Measurements from ENCODE around the gene RABGEF1. TPM values are rescaled to one million over a fixed set of nuclear protein-coding genes. Genes with fewer than 3 reads are reported as not detected.
"Not testable (repeated sequence)": the region's sequence is repeated elsewhere in the genome, so short reads cannot be mapped to it uniquely, and the experiment has no call there.

Gene RABGEF1
- polyA plus RNA-seq, 1 donor from 2014 or later = 26.8 TPM

DNA sequence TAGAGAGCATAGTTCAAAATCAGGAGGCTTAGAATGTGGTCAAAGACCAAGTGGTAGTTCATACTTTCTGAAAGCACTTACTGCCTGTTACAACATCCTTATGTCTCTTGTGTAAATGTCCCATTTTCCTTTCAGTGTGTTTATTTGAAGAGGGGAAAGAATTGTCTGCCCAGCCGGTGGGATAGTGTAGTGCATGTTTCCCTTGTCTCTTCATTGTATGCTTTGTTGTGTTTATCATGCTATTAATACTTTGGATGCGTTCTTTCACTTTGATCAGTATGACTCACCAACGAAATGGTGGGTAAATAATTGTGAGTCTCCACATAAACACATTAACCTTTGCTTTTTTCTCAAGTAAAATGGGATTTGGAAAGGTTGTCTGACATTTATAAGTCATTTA lies 42.3 kb downstream of the RABGEF1 start:
- not testable (repeated sequence) for H3K4me3 Mint-ChIP-seq, H3K27ac Mint-ChIP-seq, H3K4me1 Mint-ChIP-seq, H3K36me3 Mint-ChIP-seq, H3K27me3 Mint-ChIP-seq, H3K9me3 Mint-ChIP-seq

DNA sequence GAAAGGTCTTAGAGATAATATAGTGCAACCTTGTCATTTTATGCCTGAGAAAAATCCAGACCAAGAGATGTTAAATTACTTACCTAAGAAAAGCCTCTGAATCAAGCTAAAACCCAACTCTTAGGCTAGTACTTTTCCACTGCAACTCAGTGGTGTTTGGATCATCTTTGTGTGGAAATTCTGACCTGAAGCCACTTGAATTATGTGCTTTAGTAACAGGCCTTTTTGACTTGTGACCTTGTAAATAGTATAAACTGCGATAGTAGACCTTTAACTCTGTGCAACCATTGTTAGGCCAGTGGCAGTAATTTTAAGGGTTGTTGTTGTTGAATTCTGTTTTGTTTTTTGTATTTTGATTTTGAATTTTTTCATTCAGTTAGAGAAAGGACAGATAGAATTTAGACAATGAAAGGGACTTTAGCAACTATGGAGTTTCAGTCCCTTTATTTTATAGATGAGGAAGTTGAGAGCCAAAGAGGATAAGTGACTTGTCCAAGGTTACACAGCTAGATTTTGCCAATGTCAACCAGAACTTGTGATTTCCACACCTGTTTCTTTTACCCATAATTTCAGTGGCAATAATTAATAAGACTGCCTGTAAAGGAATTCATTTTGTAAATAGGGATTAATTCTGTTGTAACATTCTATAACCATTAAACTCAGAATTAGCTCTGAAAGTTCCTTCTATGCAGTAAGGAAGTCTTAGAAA lies 43.5 kb downstream of the RABGEF1 start:
- not testable (repeated sequence) for H3K36me3 Mint-ChIP-seq, H3K4me3 Mint-ChIP-seq, H3K27ac Mint-ChIP-seq, H3K27me3 Mint-ChIP-seq, H3K9me3 Mint-ChIP-seq, H3K4me1 Mint-ChIP-seq

- Mint-ChIP-seq H3K27me3 (no peaks in the 10 kb centered on the region), H3K9me3 (no peaks in the 10 kb centered on the region), H3K4me3 (no peak overlapping the region), H3K36me3 (peaks cover 6% of the 10 kb centered on the region), H3K27ac (peak overlapping the region in 1 of 3 donors; percentile 8), H3K4me1 (peaks cover 0 to 2% (median 0%) of the 10 kb centered on the region in 3 donors)
These were observed 49.7 kb downstream of the RABGEF1 start for GRCh38 chr7:66790196-66790595.

DNA sequence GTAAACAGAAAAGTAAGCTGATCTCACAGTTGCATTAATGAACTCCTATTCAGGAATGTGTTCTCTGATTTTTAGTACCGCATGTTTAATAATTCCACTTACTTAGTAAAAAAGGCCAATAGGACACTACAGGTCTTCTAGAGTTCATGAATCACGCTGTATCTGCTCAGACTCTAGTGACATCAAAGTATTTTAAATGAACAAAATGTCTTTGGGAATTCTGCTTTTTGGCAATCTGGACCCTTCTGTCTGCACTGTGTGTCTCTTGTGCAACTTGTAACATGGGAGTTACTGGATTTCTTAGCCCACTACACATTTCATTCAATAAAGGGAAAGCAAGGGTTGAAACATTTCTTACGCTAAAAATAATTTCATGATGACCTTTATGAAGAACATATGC lies 50.2 kb downstream of the RABGEF1 start:
- Mint-ChIP-seq H3K4me3 (no peak overlapping the region), H3K4me1 (peaks cover 0 to 2% (median 0%) of the 10 kb centered on the region in 3 donors), H3K9me3 (no peaks in the 10 kb centered on the region), H3K36me3 (peaks cover 6% of the 10 kb centered on the region), H3K27me3 (no peaks in the 10 kb centered on the region), H3K27ac (peak overlapping the region in 1 of 3 donors; percentile 8)

DNA sequence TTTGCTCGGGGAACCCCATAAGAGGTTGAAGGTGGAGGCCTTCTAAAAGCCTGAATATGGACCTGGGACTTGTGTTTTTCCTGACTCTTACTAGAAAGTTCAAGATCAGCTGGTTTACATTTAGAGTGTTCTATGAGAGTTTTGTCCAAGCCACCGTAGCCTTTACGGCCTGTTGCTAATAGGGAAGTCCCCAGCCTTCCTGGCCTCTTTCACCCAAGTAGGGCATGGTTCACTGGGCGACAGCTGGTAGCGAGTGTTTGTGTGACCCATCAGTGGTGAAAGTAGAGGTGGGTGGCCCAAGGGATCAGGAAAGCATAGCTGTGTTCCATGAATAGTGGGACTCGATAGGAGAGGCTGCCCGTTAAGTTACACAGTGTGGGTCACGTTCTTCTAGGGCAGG lies 60.1 kb downstream of the RABGEF1 start:
- H3K27me3 Mint-ChIP-seq = no peaks in the 10 kb centered on the region
- no peaks in the 10 kb centered on the region for H3K9me3 Mint-ChIP-seq

GRCh38 chr7:66804001-66804400 lies 63.5 kb downstream of the RABGEF1 start:
- H3K9me3 Mint-ChIP-seq = no peaks in the 10 kb centered on the region
- no peak overlapping the region for H3K27ac Mint-ChIP-seq
- no peak overlapping the region for H3K4me3 Mint-ChIP-seq
- H3K36me3 Mint-ChIP-seq = peaks cover 9% of the 10 kb centered on the region
- peaks cover 0 to 1% (median 0%) of the 10 kb centered on the region in 3 donors for H3K4me1 Mint-ChIP-seq
- no peaks in the 10 kb centered on the region for H3K27me3 Mint-ChIP-seq

More for the DNA sequence above, 60.1 kb downstream of the RABGEF1 start:
- H3K36me3 Mint-ChIP-seq = peaks cover 13% of the 10 kb centered on the region
- peak overlapping the region in 1 of 3 donors; percentile 63 for H3K27ac Mint-ChIP-seq
- H3K4me1 Mint-ChIP-seq = peaks cover 0 to 1% (median 0%) of the 10 kb centered on the region in 3 donors
- H3K4me3 Mint-ChIP-seq = no peak overlapping the region

DNA sequence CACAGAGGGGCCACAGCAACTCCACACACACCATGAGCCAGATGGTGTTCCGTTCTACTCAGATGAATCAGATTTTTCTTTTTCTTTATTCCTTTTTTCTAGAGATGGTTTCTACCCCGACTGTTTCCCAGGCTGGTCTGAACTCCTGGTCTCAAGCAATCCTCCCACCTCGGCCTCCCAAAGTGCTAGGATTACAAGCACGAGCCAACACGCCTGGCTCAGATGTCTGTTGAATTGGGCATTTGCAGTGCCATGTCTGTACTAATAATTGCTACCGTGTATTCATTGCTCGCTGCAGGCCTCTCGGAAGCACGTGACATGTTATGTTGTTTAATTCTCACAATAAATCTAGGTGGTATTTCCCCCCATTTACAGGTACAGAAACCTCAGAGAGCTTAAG lies 67.2 kb downstream of the RABGEF1 start:
- Mint-ChIP-seq H3K27ac (no peak overlapping the region), H3K4me1 (no peaks in the 10 kb centered on the region), H3K27me3 (no peaks in the 10 kb centered on the region), H3K4me3 (no peak overlapping the region), H3K36me3 (peaks cover 3% of the 10 kb centered on the region), H3K9me3 (no peaks in the 10 kb centered on the region)

- Mint-ChIP-seq H3K27me3 (no peaks in the 10 kb centered on the region), H3K9me3 (no peaks in the 10 kb centered on the region), H3K4me1 (peaks cover under 1 to 4% (median 4%) of the 10 kb centered on the region in 3 donors), H3K36me3 (no peaks in the 10 kb centered on the region), H3K4me3 (no peak overlapping the region), H3K27ac (no peak overlapping the region)
These were observed 70.2 kb downstream of the RABGEF1 start for GRCh38 chr7:66810716-66811115.

DNA sequence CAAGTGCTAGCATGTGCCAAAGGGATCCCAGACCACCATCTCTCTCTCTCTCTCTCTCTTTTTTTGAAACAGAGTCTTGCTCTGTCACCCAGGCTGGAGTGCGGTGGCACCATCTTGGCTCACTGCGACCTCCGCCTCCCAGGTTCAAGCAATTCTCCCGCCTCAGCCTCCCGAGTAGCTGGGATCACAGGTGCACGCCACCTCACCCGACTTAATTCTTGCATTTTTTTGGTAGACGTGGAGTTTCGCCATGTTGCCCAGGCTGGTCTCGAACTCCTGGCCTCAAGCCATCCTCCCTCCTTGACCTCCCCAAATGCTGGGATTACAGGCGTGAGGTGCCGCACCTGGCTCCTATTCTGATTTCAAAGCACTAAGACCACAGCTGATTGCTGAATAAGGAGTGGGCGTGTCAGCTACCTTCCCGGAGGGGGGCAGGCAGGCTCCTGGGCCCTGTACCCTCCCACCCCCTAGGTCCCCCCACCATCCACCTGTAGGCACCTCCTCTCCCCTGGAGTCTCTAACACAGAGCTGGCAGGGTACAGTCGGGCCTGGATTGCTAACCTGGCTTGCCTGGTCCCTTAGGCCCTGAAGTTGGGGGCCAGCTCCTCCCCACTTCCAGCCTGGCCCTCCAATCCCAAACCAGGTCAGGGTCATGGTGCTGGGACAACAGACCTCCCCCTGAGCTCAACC lies 74.8 kb downstream of the RABGEF1 start:
- H3K27me3 Mint-ChIP-seq, H3K4me3 Mint-ChIP-seq, H3K27ac Mint-ChIP-seq, H3K9me3 Mint-ChIP-seq, H3K36me3 Mint-ChIP-seq: not testable (repeated sequence)
- H3K4me1 Mint-ChIP-seq = peaks cover 4 to 11% (median 6%) of the 10 kb centered on the region in 3 donors

DNA sequence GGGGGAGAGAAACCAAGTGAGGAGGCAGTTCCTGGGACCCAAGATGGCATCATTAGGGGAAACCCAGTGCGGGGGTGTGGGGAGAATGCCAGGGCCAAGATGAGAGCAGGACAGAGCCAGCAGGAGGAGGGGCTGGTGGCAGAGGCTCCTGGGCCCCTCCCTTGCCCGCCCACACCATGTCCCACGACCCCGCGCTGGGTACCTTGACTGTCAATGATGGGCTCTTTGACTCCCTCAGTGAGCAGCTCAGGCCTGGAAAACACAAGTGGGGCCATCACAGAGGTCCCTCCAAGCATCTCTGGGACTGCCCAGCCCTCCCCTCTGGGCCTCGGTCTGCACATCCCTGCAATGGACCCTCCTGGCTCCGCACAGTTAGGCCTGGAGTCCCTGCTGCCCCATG lies 75.4 kb downstream of the RABGEF1 start:
- Mint-ChIP-seq H3K4me3 (no peak overlapping the region), H3K4me1 (peaks cover 4 to 11% (median 6%) of the 10 kb centered on the region in 3 donors), H3K36me3 (no peaks in the 10 kb centered on the region), H3K27ac (no peak overlapping the region), H3K9me3 (no peaks in the 10 kb centered on the region), H3K27me3 (no peaks in the 10 kb centered on the region)

GRCh38 chr7:66816658-66817057 lies 76.1 kb downstream of the RABGEF1 start:
- H3K9me3 Mint-ChIP-seq, H3K27me3 Mint-ChIP-seq, H3K36me3 Mint-ChIP-seq: not testable (repeated sequence)
- Mint-ChIP-seq H3K4me3 (peak overlapping the region in 1 of 4 donors; percentile 57), H3K4me1 (peaks cover 4 to 11% (median 6%) of the 10 kb centered on the region in 3 donors), H3K27ac (peak overlapping the region in 1 of 3 donors; percentile 71)

GRCh38 chr7:66817208-66817795 lies 76.8 kb downstream of the RABGEF1 start:
- H3K36me3 Mint-ChIP-seq = not testable (repeated sequence)
- Mint-ChIP-seq H3K27ac (peak overlapping the region in 2 of 3 donors; percentile 43 to 71), H3K4me3 (peak overlapping the region in 2 of 4 donors; percentile 45 to 57)

GRCh38 chr7:66817956-66818355 lies 77.4 kb downstream of the RABGEF1 start:
- H3K27me3 Mint-ChIP-seq, H3K9me3 Mint-ChIP-seq, H3K36me3 Mint-ChIP-seq, H3K4me3 Mint-ChIP-seq, H3K4me1 Mint-ChIP-seq: not testable (repeated sequence)
- peak overlapping the region in 1 of 3 donors; percentile 43 for H3K27ac Mint-ChIP-seq

More at GRCh38 chr7:66817208-66817795, 76.8 kb downstream of the RABGEF1 start:
- H3K4me1 Mint-ChIP-seq = peaks cover 4 to 11% (median 6%) of the 10 kb centered on the region in 3 donors
- not testable (repeated sequence) for H3K27me3 Mint-ChIP-seq, H3K9me3 Mint-ChIP-seq

GRCh38 chr7:66824041-66824440 lies 83.5 kb downstream of the RABGEF1 start:
- H3K36me3 Mint-ChIP-seq = peaks cover 4% of the 10 kb centered on the region
- H3K4me3 Mint-ChIP-seq = no peak overlapping the region
- H3K9me3 Mint-ChIP-seq = peaks cover 0 to 1% (median 0%) of the 10 kb centered on the region in 3 donors
- no peaks in the 10 kb centered on the region for H3K4me1 Mint-ChIP-seq
- no peaks in the 10 kb centered on the region for H3K27me3 Mint-ChIP-seq
- H3K27ac Mint-ChIP-seq = no peak overlapping the region

DNA sequence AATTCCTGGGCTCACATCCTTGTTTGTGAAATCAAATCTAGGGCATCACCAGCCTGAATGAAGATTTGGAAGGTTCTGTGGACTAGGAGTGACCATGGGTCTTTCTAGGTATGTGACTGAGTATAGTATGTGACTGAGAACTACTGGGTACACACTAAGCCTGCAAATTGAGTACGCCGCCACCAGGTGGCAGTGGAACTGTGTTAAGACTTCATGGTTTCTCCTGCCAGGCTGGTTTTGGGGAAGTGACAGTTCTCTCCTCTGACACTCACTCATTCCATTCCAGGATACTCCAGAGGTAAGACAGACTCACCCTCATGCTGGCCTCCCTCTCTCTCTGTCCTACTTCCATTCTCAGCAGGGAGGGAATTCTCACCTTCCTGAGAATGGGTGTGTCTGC lies 85.0 kb downstream of the RABGEF1 start:
- not testable (repeated sequence) for H3K36me3 Mint-ChIP-seq

More for the DNA sequence above, 85.0 kb downstream of the RABGEF1 start:
- H3K9me3 Mint-ChIP-seq, H3K4me1 Mint-ChIP-seq, H3K27ac Mint-ChIP-seq, H3K4me3 Mint-ChIP-seq, H3K27me3 Mint-ChIP-seq: not testable (repeated sequence)

Measured in IgD-negative memory B cell (primary cell).